HepG2 (cell line): ENCODE results near the gene CCNJL. TPM values are rescaled to one million over a fixed set of nuclear protein-coding genes. Genes with fewer than 3 reads are reported as not detected.

Experiments used
- ATAC-seq: fragments of 200-7000 bp; cut with Tn5 transposase; 3 replicates; pipeline ENCODE4 v1.9.1; 2020; ENCODE audit warnings: mild to moderate bottlenecking, moderate library complexity
- BruUV-seq: library from RNA; stranded (reverse); fragments of 400-500 nt; replicated peaks from 2 replicates; lab custom pipeline; 2021; lab: Mats Ljungman, UMichigan
- CTCF ChIA-PET: fragments of 300-600 bp; formaldehyde crosslinking; extraction: SDS; loops from one replicate; lab custom pipeline; 2021; ENCODE audit warnings: low total read pairs, inconsistent platforms, low intra/inter-chr PET ratio; lab: Yijun Ruan, JAX
- POLR2A ChIA-PET: fragments of 350-600 bp; sonication (Branson Sonifier 250); formaldehyde crosslinking; loops from one replicate; lab custom pipeline; 2020; ENCODE audit warnings: antibody characterized with exemption, inconsistent platforms; lab: Yijun Ruan, JAX
- DNase-seq: peaks from one replicate; pipeline ENCODE4 v3.0.0-alpha.2; 2015; ENCODE audit warnings: low spot score
- FAIRE-seq: peaks from 3 replicates; lab custom pipeline; 2011; peaks lifted over from hg19 to GRCh38; lab: Jason Lieb, UNC
- H2AFZ ChIP-seq: one replicate; pipeline ENCODE4 v1.6.1; 2011; ENCODE audit warnings: low read length, inconsistent platforms
- H3K27ac ChIP-seq: fragments of 300-600 bp; 3 replicates; pipeline ENCODE4 v1.8.0; 2011; ENCODE audit warnings: mixed run types, mild to moderate bottlenecking, mixed read lengths, low read length, inconsistent platforms; ENCODE audit not compliant: insufficient read depth; ENCODE audit errors: extremely low read length
- H3K27me3 ChIP-seq, 2 experiments: fragments of 200-600 bp in 1 of 2; 2 replicates in 1 of 2; 3 replicates in 1 of 2; pipeline versions ENCODE4 v1.6.0 to v1.8.0; 2011; ENCODE audit warnings: low read length in 2 of 2, mild to moderate bottlenecking in 2 of 2, moderate library complexity in 2 of 2, inconsistent platforms in 1 of 2; ENCODE audit not compliant: insufficient read depth in 2 of 2, control insufficient read depth in 1 of 2
- H3K36me3 ChIP-seq, 2 experiments: fragments of 200-600 bp in 1 of 2; replicated peaks in 1 of 2; 2 replicates in 1 of 2; 3 replicates in 1 of 2; pipeline versions ENCODE4 v1.5.1 to v1.8.0; 2011; ENCODE audit warnings: low read length in 2 of 2, inconsistent platforms in 1 of 2; ENCODE audit not compliant: insufficient read depth in 2 of 2, control insufficient read depth in 1 of 2
- H3K4me1 ChIP-seq: 2 replicates; pipeline ENCODE4 v1.5.1; 2012; ENCODE audit warnings: low read length, inconsistent platforms; ENCODE audit not compliant: insufficient read depth
- H3K4me2 ChIP-seq: 2 replicates; pipeline ENCODE4 v1.6.0; 2011; ENCODE audit warnings: low read depth, low read length, inconsistent platforms
- H3K4me3 ChIP-seq, 3 experiments: fragments of 200-600 bp in 1 of 3; sonication (generic), shearing (Covaris generic) in 1 of 3; replicated peaks in 1 of 3; 2 replicates each; pipeline ENCODE4 v1.5.1; 2011 to 2016; ENCODE audit warnings: low read length in 3 of 3, inconsistent platforms in 2 of 3, low read depth in 2 of 3, mild to moderate bottlenecking in 2 of 3, control low read depth in 1 of 3, mixed read lengths in 1 of 3; ENCODE audit not compliant: insufficient read depth in 1 of 3
- H3K79me2 ChIP-seq: one replicate; pipeline ENCODE4 v1.6.1; 2011; ENCODE audit warnings: low read length, inconsistent platforms; ENCODE audit not compliant: insufficient read depth
- H3K9ac ChIP-seq: 2 replicates; pipeline ENCODE4 v1.6.0; 2011; ENCODE audit warnings: mild to moderate bottlenecking, low read depth, low read length, inconsistent platforms; ENCODE audit not compliant: insufficient read depth
- H3K9me3 ChIP-seq: 2 replicates; pipeline ENCODE4 v1.5.1; 2012; ENCODE audit warnings: mild to moderate bottlenecking, low read length
- H4K20me1 ChIP-seq: 2 replicates; pipeline ENCODE4 v1.6.0; 2011; ENCODE audit warnings: inconsistent platforms, mild to moderate bottlenecking, low read length, moderate library complexity; ENCODE audit not compliant: insufficient read depth
- EED ChIP-seq: sonication (generic); formaldehyde crosslinking; IDR thresholded peaks from 2 replicates; pipeline ENCODE4 v1.5.0; 2020; ENCODE audit warnings: mild to moderate bottlenecking, missing genetic modification reagents
- ISL2 ChIP-seq: sonication (generic); formaldehyde crosslinking; IDR thresholded peaks from 2 replicates; pipeline ENCODE4 v1.5.0; 2020; ENCODE audit warnings: missing genetic modification reagents
- PRPF4 ChIP-seq: fragments of 200-400 bp; formaldehyde crosslinking; IDR thresholded peaks from 2 replicates; pipeline ENCODE4 v1.6.1; 2016; ENCODE audit warnings: low read length, low read depth; ENCODE audit not compliant: poor library complexity, severe bottlenecking
- RARG ChIP-seq: sonication (generic); formaldehyde crosslinking; IDR thresholded peaks from 2 replicates; pipeline ENCODE4 v1.4.0; 2020; ENCODE audit warnings: low read depth, mild to moderate bottlenecking, missing genetic modification reagents
- ZBTB34 ChIP-seq: sonication (generic); formaldehyde crosslinking; IDR thresholded peaks from 2 replicates; pipeline ENCODE4 v1.8.0; 2022; ENCODE audit warnings: mild to moderate bottlenecking, missing genetic modification reagents
- ZFP36L1 ChIP-seq: sonication (generic); formaldehyde crosslinking; IDR thresholded peaks from 2 replicates; pipeline ENCODE4 v1.8.0; 2022; ENCODE audit warnings: mild to moderate bottlenecking, missing genetic modification reagents, moderate library complexity
- ZNF724P ChIP-seq: sonication (generic); formaldehyde crosslinking; IDR thresholded peaks from 2 replicates; pipeline ENCODE4 v1.8.0; 2022; ENCODE audit warnings: missing genetic modification reagents, borderline replicate concordance
- ZNF790 ChIP-seq: sonication (generic); formaldehyde crosslinking; IDR thresholded peaks from 2 replicates; pipeline ENCODE4 v1.8.0; 2022; ENCODE audit warnings: missing genetic modification reagents, mild to moderate bottlenecking, borderline replicate concordance
- WGBS: methylation state at CpG from one replicate; pipeline ENCODE4 v1.1.6; 2017; ENCODE audit warnings: low lambda C conversion rate; 5-methylcytosine and 5-hydroxymethylcytosine counted together
- in situ Hi-C: cut with HindIII; loops from 2 replicates; pipeline ENCODE4 v1.10.0; 2017; ENCODE audit warnings: low pct_unique_long_range_greater_than_20kb; ENCODE audit not compliant: extremely low pct_ligation_motif_present
- intact Hi-C: fragments of 100-400 bp; cut with micrococcal nuclease; formaldehyde crosslinking; loops from one replicate; pipeline ENCODE4 v1.10.0; 2022; ENCODE audit not compliant: unreplicated experiment
- polyA plus RNA-seq, 8 experiments: library from polyadenylated mRNA; depleted of rRNA in 3 of 8; stranded (reverse) in 7 of 8; unstranded in 1 of 8; fragments of >200 nt; fragmentation: Illumina TruSeq in 4 of 8; extraction: Trizol in 4 of 8; gene quantifications; 2 replicates each; pipeline versions ENCODE4 v1.2.1 to v1.2.3, GENCODE V29; 2011 to 2016; ENCODE audit warnings: low read depth in 4 of 8, missing spikeins in 1 of 8, mixed read lengths in 1 of 8; ENCODE audit not compliant: insufficient read depth in 1 of 8
- total RNA-seq, 5 experiments: library from RNA; depleted of rRNA; stranded (reverse); fragments of >200 nt; fragmentation: Illumina TruSeq; extraction: Trizol; gene quantifications; 2 replicates each; pipeline ENCODE4 v1.2.3, GENCODE V29; 2016; ENCODE audit warnings: low read depth in 1 of 5
- TF ChIP-seq, protein P1 (sequence below): sonication (generic); formaldehyde crosslinking; IDR thresholded peaks from 2 replicates; pipeline ENCODE4 v1.4.0; 2020; ENCODE audit warnings: mild to moderate bottlenecking, missing genetic modification reagents
- TF ChIP-seq, protein P2 (sequence below): sonication (generic); formaldehyde crosslinking; IDR thresholded peaks from 2 replicates; pipeline ENCODE4 v1.5.0; 2020; ENCODE audit warnings: mild to moderate bottlenecking, missing genetic modification reagents

The CCNJL gene
- total and polyA plus RNA-seq, 2 of the 13 experiments (the other 11 are each of a cell fraction or from before 2014, with no cell fraction given), result 1.6 to 4.4 TPM

- Histone ChIP-seq H2AFZ (no peak overlapping the region), H3K9ac (no peak overlapping the region), H3K4me1 (no peaks in the 10 kb centered on the region), H4K20me1 (no peaks in the 10 kb centered on the region), H3K9me3 (no peaks in the 10 kb centered on the region), H3K27me3 (no peaks in the 10 kb centered on the region; a peak in 3 of 5 replicates), H3K4me3 (no peak overlapping the region), H3K79me2 (no peaks in the 10 kb centered on the region), H3K4me2 (no peak overlapping the region), H3K27ac (no peak overlapping the region), H3K36me3 (no peaks in the 10 kb centered on the region)
- FAIRE-seq (no peak), ATAC-seq (no peak), DNase-seq (no peak)
- 16% methylated on average over 5 of the region's 7 CpGs for WGBS
- in situ Hi-C loops, result no loop called here
- POLR2A ChIA-PET, result no interaction called here
- CTCF ChIA-PET, result no interaction called here
- TF ChIP-seq EED, result no peak
- no TSS peak for BruUV-seq
- intact Hi-C loops, result no loop called here
Measured at GRCh38 chr5:160356550-160357347, 44.4 kb upstream of the CCNJL start.

DNA sequence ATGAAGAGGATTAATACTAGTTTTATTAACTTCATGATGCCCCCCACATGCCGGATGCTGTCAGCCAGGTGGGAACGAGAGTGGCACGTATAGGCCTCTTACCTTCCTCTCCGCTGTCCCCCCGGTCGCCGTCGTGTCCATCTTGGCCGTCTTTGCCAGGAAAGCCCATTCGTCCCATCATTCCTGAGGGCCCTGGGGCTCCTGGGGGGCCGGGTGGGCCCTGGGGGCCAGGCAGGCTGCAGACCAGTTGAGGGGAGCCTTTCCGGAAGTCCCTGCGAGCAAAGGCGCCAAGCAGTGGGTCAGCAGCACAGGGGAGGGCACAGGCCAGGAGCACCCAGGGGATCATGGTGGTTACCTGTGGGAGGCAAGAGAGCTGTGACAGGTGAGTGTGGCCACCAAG is 42.3 kb upstream of the CCNJL start:
- CTCF ChIA-PET, result no interaction called here
- no peak for FAIRE-seq

More for the DNA sequence above, 42.3 kb upstream of the CCNJL start:
- Histone ChIP-seq H3K9me3 (no peaks in the 10 kb centered on the region), H3K27me3 (peaks cover 0 to 4% of the 10 kb centered on the region in 2 experiments; a peak in 3 of 5 replicates), H3K36me3 (no peaks in the 10 kb centered on the region), H3K79me2 (no peaks in the 10 kb centered on the region), H3K4me1 (no peaks in the 10 kb centered on the region), H3K4me2 (no peak overlapping the region), H3K27ac (no peak overlapping the region), H3K9ac (no peak overlapping the region), H2AFZ (no peak overlapping the region), H4K20me1 (no peaks in the 10 kb centered on the region), H3K4me3 (no peak overlapping the region)
- intact Hi-C loops, result no loop called here
- ATAC-seq (no peak), DNase-seq (no peak)
- in situ Hi-C loops, result no loop called here
- WGBS, result 66% methylated on average over 13 of the region's 14 CpGs
- BruUV-seq, result no TSS peak
- POLR2A ChIA-PET, result no interaction called here
- no peak for TF ChIP-seq PRPF4
- no peak for TF ChIP-seq ZNF790 (CRISPR knock-in tag)
- no peak for TF ChIP-seq ISL2 (CRISPR knock-in tag)
- TF ChIP-seq ZNF724P, result no peak
- TF ChIP-seq, protein P1, sequence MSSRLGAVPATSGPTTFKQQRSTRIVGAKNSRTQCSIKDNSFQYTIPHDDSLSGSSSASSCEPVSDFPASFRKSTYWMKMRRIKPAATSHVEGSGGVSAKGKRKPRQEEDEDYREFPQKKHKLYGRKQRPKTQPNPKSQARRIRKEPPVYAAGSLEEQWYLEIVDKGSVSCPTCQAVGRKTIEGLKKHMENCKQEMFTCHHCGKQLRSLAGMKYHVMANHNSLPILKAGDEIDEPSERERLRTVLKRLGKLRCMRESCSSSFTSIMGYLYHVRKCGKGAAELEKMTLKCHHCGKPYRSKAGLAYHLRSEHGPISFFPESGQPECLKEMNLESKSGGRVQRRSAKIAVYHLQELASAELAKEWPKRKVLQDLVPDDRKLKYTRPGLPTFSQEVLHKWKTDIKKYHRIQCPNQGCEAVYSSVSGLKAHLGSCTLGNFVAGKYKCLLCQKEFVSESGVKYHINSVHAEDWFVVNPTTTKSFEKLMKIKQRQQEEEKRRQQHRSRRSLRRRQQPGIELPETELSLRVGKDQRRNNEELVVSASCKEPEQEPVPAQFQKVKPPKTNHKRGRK (CRISPR knock-in tag), result no peak
- no peak for TF ChIP-seq ZBTB34 (CRISPR knock-in tag)
- TF ChIP-seq, protein P2, sequence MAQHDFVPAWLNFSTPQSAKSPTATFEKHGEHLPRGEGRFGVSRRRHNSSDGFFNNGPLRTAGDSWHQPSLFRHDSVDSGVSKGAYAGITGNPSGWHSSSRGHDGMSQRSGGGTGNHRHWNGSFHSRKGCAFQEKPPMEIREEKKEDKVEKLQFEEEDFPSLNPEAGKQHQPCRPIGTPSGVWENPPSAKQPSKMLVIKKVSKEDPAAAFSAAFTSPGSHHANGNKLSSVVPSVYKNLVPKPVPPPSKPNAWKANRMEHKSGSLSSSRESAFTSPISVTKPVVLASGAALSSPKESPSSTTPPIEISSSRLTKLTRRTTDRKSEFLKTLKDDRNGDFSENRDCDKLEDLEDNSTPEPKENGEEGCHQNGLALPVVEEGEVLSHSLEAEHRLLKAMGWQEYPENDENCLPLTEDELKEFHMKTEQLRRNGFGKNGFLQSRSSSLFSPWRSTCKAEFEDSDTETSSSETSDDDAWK (CRISPR knock-in tag), result no peak
- TF ChIP-seq ZFP36L1 (CRISPR knock-in tag), result no peak
- no peak for TF ChIP-seq RARG (CRISPR knock-in tag)
